HepG2 (cell line): ENCODE results near the gene ARL3. TPM values are rescaled to one million over a fixed set of nuclear protein-coding genes. Genes with fewer than 3 reads are reported as not detected.
A peak's percentile ranks its signal among the peaks of the same experiment; 100 is the strongest.

ENCODE experiments used
- ATF5 ChIP-seq: sonication (generic); formaldehyde crosslinking; IDR thresholded peaks from 2 replicates; pipeline ENCODE4 v1.4.0; 2020; ENCODE audit warnings: mild to moderate bottlenecking, low read depth, missing genetic modification reagents
- CBX5 ChIP-seq: sonication (generic); formaldehyde crosslinking; IDR thresholded peaks from 2 replicates; pipeline ENCODE4 v1.4.0; 2020; ENCODE audit warnings: missing genetic modification reagents, borderline replicate concordance
- CEBPZ ChIP-seq: IDR thresholded peaks from 2 replicates; pipeline ENCODE4 v1.6.1; 2012; ENCODE audit warnings: low read length, improper control_type of control experiment
- EZH2 ChIP-seq: conservative IDR thresholded peaks from 2 replicates; pipeline ENCODE4 v1.6.1; 2012; ENCODE audit warnings: mild to moderate bottlenecking, low read depth, low read length, moderate library complexity
- FLYWCH1 ChIP-seq: sonication (generic); formaldehyde crosslinking; IDR thresholded peaks from 2 replicates; pipeline ENCODE4 v1.8.1; 2023; ENCODE audit warnings: mild to moderate bottlenecking, missing genetic modification reagents
- FOXM1 ChIP-seq: sonication (generic); formaldehyde crosslinking; IDR thresholded peaks from 2 replicates; pipeline ENCODE4 v1.5.0; 2020; ENCODE audit warnings: missing genetic modification reagents
- GRHL1 ChIP-seq: sonication (generic); formaldehyde crosslinking; conservative IDR thresholded peaks from 2 replicates; pipeline ENCODE4 v1.8.0; 2022; ENCODE audit warnings: missing genetic modification reagents
- HDAC1 ChIP-seq: sonication (generic); formaldehyde crosslinking; IDR thresholded peaks from 2 replicates; pipeline ENCODE4 v1.5.1; 2020; ENCODE audit warnings: mild to moderate bottlenecking, missing genetic modification reagents
- NBN ChIP-seq: fragments of 450-650 bp; conservative IDR thresholded peaks from 2 replicates; pipeline ENCODE4 v1.6.1; 2017
- PBX3 ChIP-seq: sonication (generic); formaldehyde crosslinking; IDR thresholded peaks from 2 replicates; pipeline ENCODE4 v1.8.1; 2023; ENCODE audit warnings: missing genetic modification reagents, inconsistent platforms, borderline replicate concordance
- XRCC5 ChIP-seq: fragments of 200-400 bp; formaldehyde crosslinking; optimal IDR thresholded peaks from 2 replicates; pipeline ENCODE3; 2017; ENCODE audit warnings: mild to moderate bottlenecking, low read length
- ZFYVE20 ChIP-seq: sonication (generic); formaldehyde crosslinking; IDR thresholded peaks from 2 replicates; pipeline ENCODE4 v1.8.0; 2023; ENCODE audit warnings: low read depth, mild to moderate bottlenecking, moderate library complexity, missing genetic modification reagents, borderline replicate concordance
- ZNF337 ChIP-seq: sonication (generic); formaldehyde crosslinking; IDR thresholded peaks from 2 replicates; pipeline ENCODE4 v1.5.1; 2020; ENCODE audit warnings: missing genetic modification reagents, low read depth, mild to moderate bottlenecking, borderline replicate concordance
- ZNF382 ChIP-seq: sonication (generic); formaldehyde crosslinking; IDR thresholded peaks from 2 replicates; pipeline ENCODE4 v1.5.0; 2020; ENCODE audit warnings: missing genetic modification reagents, mild to moderate bottlenecking, borderline replicate concordance
- ZNF609 ChIP-seq: sonication (generic); formaldehyde crosslinking; IDR thresholded peaks from 2 replicates; pipeline ENCODE4 v1.4.0; 2020; ENCODE audit warnings: mild to moderate bottlenecking, missing genetic modification reagents, borderline replicate concordance
- polyA plus RNA-seq, 8 experiments: library from polyadenylated mRNA; depleted of rRNA in 3 of 8; stranded (reverse) in 7 of 8; unstranded in 1 of 8; fragments of >200 nt; fragmentation: Illumina TruSeq in 4 of 8; extraction: Trizol in 4 of 8; gene quantifications; 2 replicates each; pipeline versions ENCODE4 v1.2.1 to v1.2.3, GENCODE V29; 2011 to 2016; ENCODE audit warnings: low read depth in 4 of 8, missing spikeins in 1 of 8, mixed read lengths in 1 of 8; ENCODE audit not compliant: insufficient read depth in 1 of 8
- total RNA-seq, 5 experiments: library from RNA; depleted of rRNA; stranded (reverse); fragments of >200 nt; fragmentation: Illumina TruSeq; extraction: Trizol; gene quantifications; 2 replicates each; pipeline ENCODE4 v1.2.3, GENCODE V29; 2016; ENCODE audit warnings: low read depth in 1 of 5

ARL3 gene
- total and polyA plus RNA-seq, 2 of the 13 experiments (the other 11 are each of a cell fraction or from before 2014, with no cell fraction given): 5.2 to 6.6 TPM

GRCh38 chr10:102665904-102666509, 48.2 kb downstream of the ARL3 start (continued):
- no peak for TF ChIP-seq CEBPZ
- no peak for TF ChIP-seq ZFYVE20 (CRISPR knock-in tag)
- TF ChIP-seq XRCC5: peak; percentile 51
- no peak for TF ChIP-seq PBX3
- no peak for TF ChIP-seq ZNF382 (CRISPR knock-in tag)
- TF ChIP-seq GRHL1 (CRISPR knock-in tag): no peak
- no peak for TF ChIP-seq ZNF609 (CRISPR knock-in tag)
- no peak for TF ChIP-seq NBN
- TF ChIP-seq EZH2: no peak
- TF ChIP-seq CBX5 (CRISPR knock-in tag): no peak
- TF ChIP-seq ATF5 (CRISPR knock-in tag): no peak
- 0 out of 2 replicates have a peak, but pooled peaks have one; percentile 37 for TF ChIP-seq ZNF337 (CRISPR knock-in tag)
- no peak for TF ChIP-seq FOXM1 (CRISPR knock-in tag)
- TF ChIP-seq FLYWCH1 (CRISPR knock-in tag): no peak
- TF ChIP-seq HDAC1 (CRISPR knock-in tag): peak; percentile 28
